Measurements from ENCODE around the gene SLC5A5.
A peak's percentile ranks its signal among the peaks of the same experiment; 100 is the strongest.

The SLC5A5 gene

GRCh38 chr19:17871878-17872250 is at the start of gene SLC5A5:
Gene SLC5A5, plus strand, starts transcription at chr19:17871945. Its CDS starts 375 bp downstream, at chr19:17872320.
- no peak for DNase-seq

DNA sequence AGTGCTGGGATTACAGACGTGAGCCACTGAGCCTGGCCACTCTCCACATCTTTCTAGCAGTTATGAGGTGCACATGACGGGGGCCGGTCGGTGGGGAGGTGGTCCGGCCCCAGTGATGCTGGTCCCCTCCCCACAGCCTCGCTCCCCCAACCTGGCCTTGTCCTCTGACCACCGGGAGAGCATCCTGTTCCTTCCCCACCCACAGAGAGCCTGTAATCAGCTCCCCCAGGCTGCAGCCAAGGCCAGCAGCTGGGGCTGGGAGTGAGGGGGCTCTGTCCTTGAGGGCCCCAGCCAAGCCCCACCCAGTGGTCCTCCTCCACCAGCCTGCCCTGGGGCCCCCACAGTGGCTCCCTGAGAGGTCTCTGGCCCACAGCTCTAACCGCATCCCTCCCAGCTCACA is 47.4 kb upstream of the SLC5A5 start:
- DNase-seq = no peak

DNA sequence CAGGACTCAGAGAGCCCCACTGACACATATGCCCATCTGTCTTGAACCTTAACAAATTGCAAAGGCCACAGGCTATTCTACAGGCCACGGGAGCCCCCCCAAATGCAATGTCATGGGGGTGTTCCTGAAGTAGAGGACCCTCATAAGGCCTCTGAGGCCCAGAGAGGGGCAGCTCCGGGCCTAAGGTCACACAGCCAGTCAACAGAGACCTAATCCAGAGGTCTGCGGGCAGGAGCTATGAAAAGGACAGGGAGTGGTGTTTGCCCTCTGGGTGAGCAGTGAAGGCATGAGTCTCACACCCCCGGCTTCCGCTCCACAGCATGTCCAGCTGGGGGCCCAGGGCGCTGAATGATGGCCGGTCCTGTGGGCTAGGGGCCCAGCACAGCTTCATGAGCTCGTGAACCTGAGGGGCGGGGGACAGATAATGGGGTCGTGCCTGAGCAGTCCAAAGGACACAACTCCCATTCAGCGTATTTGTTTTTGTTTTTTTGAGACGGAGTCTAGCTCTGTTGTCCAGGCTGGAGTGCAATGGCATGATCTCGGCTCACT is 45.2 kb upstream of the SLC5A5 start:
- no peak for DNase-seq

DNA sequence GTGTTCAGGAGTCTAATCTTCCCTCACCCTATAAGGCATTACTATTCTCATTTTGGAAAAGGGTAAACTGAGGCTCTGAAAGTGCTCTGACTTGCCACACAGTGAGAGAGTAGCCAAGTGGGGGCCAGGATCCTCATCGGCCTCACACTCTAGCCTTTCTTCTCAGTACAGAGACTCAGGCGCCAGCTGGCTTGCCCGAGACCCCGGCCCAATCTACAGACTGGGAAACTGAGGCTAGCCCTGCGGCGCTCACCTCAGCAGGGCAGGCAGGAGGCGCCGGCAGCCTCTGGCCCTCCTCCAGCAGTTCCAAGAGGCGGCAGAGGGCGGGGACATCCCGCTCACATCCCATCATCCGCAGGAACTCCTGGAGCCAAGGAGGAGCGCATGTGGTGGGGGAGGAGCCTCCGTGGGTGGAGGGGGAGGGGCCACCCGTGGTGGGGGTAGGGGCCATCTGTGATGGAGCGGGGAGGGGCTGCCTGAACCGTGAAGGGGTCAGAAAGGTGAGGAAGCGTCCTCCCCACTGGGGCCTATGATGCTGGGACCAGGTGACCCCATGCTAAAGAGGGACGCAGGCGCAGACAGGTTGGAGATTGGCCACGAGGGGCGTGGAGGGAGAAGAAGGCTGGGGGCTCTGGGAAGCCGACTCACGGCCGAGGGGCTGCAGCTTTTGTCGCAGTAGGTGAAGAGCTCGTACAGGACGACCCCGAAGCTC is 41.7 kb upstream of the SLC5A5 start:
- no peak for DNase-seq

GRCh38 chr19:17830567-17831418 is 41.0 kb upstream of the SLC5A5 start:
- peak; percentile 60 for DNase-seq

- DNase-seq = no peak
Observed at GRCh38 chr19:17831419-17831888, 40.3 kb upstream of the SLC5A5 start.

DNA sequence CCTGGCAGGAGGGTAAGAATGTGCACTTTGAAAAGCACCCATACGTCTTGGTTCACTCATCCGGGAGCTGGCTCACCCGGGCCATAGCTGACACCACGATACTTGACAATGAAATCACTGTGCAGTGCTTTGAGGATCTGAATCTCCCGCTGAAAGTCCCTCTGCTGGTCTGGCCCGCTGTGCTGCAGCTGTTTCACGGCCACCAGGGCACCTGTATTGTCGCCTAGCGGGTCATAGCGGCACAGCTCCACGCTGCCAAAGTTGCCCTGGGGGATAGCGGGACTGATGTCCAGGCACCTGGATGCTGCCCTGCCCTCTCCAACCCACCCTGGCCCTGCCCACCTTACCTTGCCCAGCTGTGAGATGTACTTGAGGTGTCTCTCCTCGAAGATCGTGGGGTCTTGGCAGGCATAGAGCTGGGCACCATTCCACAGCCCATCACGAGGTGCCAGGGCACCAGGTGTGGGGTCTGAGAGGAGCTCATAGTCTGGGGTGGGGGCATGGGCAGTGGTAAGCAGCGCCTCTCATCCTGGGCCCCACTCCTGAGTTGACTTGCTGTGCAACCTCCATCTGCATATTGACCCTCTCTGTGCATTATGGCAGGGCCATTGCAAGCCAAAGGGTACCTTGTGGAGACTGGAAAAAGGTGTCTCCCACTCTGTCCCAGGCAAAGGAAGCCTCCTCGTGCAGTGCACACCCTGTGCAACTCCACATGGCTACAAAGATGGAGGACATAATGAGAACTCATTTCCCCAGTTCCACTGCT is 39.1 kb upstream of the SLC5A5 start:
- no peak for DNase-seq

DNA sequence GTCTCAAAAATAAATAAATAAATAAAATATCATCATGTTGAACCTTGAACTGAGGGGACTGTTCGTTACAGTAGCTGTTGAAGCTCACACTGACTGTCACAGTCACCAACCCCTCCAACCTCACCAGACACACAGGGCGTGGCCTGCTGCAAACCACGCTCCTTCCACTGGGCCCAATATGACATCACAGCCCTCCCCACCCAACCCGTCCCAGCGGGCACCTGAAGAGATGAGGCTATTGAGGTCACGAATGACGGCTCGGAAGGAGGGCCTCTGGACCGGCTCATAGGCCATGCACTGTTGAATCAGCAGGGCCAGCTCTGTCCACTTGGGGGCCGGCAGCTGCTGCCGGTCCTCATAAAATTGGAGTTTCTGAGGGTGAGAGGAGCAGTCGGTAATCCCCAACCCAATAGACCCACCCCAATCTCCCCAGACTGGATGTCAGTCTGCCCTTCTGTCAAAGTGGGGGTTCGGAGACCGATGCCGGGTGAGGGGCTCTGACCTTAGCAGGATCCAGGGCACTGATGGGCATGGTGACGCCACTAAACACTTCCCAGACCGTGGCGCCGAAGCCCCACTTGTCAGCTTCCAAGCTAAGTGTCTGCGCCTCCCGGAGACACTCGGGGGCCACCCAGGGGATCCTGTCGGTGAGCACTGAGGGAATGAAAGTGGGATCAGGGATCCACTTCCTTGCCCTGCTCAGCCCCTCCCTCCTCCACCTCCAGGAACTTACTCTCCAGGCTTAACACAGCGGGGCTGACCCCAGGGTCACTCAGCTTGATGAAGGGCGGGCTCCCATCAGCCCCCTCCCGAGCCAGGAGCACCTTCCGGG is 37.2 kb upstream of the SLC5A5 start:
- DNase-seq = peak; percentile 19

DNA sequence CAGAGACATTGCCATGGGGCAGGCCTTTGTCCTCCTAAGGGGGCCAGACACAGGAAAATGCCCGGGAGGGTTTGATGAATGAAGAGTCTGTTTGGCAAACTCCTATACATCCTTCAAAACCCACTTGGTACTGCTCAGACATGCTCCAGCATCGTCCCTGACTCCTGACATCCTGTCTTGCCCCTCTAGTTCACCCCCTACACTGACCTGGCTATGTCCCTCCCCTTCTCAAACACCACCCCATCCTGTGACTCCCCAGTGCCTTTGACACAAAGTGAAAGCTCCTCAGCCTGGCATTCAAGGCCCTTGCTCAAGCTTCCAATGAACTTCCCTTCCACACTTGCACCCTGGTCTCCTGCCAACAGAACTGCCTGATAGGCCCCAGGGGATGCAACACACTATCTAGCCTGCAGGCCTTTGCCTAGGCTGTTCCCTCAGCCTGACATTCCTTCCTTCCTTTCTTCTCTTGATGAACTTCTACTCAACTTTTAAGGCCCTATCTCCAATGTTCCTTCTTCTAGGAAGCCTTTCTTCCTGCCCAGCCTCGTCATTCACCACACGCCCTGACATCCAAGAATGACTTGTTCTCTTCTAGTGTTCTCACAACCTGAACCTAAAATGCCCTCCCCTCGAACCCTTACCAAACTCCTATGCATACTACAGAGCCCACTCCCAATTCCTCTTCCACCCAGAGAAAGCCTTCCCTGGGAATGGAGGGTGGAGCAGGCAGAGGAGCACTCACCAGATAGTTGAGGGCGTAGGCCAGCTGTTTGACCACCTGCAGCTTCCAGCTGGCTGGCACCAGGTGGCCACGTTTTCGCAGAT is 36.4 kb upstream of the SLC5A5 start:
- no peak for DNase-seq

GRCh38 chr19:17836530-17836929 is 35.2 kb upstream of the SLC5A5 start:
- DNase-seq = no peak

GRCh38 chr19:17837972-17838371 is 33.8 kb upstream of the SLC5A5 start:
- DNase-seq = no peak

GRCh38 chr19:17840019-17840418 is 31.7 kb upstream of the SLC5A5 start:
- no peak for DNase-seq

GRCh38 chr19:17841371-17841809 is 30.4 kb upstream of the SLC5A5 start:
- no peak for DNase-seq

GRCh38 chr19:17841810-17842662 is 29.7 kb upstream of the SLC5A5 start:
- peak; percentile 55 for DNase-seq

DNA sequence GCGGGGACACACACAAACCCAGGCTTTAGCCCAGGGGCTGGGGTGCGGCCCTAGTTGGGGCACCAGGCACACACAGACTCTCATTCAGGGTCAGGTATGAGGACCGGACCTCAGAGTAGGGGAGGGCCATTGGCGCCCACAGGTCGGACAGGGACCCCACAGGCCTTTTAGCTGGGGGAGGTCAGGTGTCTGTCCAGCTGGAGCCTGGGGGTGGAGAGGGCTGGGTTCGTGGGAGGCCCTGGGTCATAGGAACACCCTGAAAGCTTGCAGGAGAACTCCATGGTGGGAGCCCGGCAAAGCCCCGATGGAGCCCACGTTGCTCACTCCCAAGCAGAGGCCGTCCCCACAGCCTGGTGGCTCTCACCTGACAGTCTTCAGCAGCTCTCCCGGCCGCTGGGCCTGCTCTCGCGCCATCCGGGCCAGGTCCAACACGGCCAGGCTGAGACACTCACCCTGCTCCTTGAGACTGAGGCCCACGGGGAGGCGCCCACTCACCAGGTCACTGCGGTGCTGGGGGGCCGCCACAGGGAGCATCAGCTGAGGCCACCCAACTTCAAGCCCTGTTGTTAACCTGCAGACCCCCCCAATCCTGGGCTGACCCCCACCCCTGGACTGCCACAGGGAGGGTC is 29.0 kb upstream of the SLC5A5 start:
- no peak for DNase-seq

DNA sequence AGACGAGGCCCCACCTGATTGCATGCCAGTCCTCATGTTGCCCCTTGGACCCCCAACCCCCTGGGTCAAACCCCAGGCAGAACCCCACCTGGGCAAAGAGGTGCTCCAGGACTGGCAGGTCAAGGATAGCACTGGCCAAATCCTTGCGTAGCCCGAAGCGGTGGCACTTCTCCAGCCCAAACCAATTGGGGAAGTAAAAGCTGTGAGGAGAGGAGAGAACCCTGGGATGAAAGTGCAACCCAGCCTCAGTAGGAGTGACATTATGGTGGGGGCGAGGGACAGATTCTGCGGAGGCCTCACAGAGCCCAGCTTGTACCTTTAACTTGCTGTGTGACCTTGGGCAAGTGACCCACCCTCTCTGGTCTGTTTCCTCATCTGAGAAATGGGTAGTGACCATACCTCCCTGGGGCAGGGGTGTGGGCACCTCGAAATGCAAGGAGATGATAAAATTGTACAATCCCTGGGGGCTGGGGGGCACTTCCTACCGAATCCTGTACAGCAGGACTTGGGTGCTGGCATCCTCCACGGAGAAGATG is 28.4 kb upstream of the SLC5A5 start:
- no peak for DNase-seq

DNA sequence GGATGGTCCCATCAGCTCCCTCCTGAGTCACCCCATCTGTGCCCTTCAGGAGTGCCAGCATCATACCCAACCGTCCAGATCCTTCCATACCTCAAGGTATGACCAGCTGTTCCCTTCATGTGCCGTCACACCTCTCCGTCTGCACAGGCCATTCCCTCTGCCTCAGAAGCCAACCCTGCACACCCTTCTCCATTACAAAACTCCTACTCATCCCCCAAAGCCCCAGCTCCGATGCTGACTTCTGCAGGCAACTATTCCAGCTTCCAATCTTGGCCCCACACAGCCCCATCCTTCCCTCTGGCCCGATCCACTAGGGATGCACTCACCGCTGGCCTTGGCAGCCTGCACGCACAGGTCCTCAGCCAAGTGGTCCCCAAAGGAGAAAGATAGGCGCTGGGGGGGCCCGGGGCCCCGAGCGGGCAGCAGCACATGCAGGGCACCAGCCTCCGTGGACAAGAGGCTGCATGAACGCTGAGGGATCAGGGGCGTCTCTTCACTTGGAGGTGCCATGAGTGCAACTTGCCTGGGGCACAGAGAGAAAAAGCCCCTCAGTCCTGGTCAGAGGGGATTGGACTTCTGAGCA is 27.7 kb upstream of the SLC5A5 start:
- no peak for DNase-seq

- peak; percentile 77 for DNase-seq
Observed at GRCh38 chr19:17846146-17846545, 25.6 kb upstream of the SLC5A5 start.

Measured in CD4-positive, alpha-beta T cell treated with Interleukin-17A for 1 hour (primary cell).